DND-41 (cell line): ENCODE measurements around the gene STAT5B.

ENCODE experiments used
- ATAC-seq: fragments of 200-7000 bp; cut with Tn5 transposase; 3 replicates; pipeline ENCODE4 v1.9.1; 2021; ENCODE audit warnings: low read depth; ENCODE audit not compliant: insufficient read depth
- DNase-seq: peaks from one replicate; pipeline ENCODE4 v3.0.0-alpha.2; 2020
- H2AFZ ChIP-seq: 2 replicates; pipeline ENCODE4 v1.6.0; 2012; ENCODE audit warnings: low read depth, low read length
- H3K27ac ChIP-seq: 2 replicates; pipeline ENCODE4 v1.5.1; 2012; ENCODE audit warnings: low read length, inconsistent platforms
- H3K27me3 ChIP-seq: fragments of 200-600 bp; sonication (generic); 2 replicates; pipeline ENCODE4 v1.6.0; 2012; ENCODE audit warnings: low read length, mild to moderate bottlenecking, inconsistent platforms; ENCODE audit not compliant: insufficient read depth, poor library complexity
- H3K36me3 ChIP-seq: 2 replicates; pipeline ENCODE4 v1.5.1; 2012; ENCODE audit warnings: low read length, inconsistent platforms; ENCODE audit not compliant: insufficient read depth
- H3K4me1 ChIP-seq: 2 replicates; pipeline ENCODE4 v1.5.1; 2012; ENCODE audit warnings: mild to moderate bottlenecking, low read length; ENCODE audit not compliant: insufficient read depth
- H3K4me2 ChIP-seq: 2 replicates; pipeline ENCODE4 v1.6.0; 2012; ENCODE audit warnings: mild to moderate bottlenecking, moderate library complexity, low read length, inconsistent platforms; ENCODE audit not compliant: insufficient read depth
- H3K4me3 ChIP-seq, 2 experiments: fragments of 200-600 bp in 1 of 2; shearing (Covaris generic) in 1 of 2; 2 replicates each; pipeline ENCODE4 v1.5.1; 2012 to 2016; ENCODE audit warnings: inconsistent platforms in 2 of 2, low read length in 2 of 2, mild to moderate bottlenecking in 2 of 2, low read depth in 1 of 2, moderate library complexity in 1 of 2
- H3K79me2 ChIP-seq: 2 replicates; pipeline ENCODE4 v1.6.0; 2012; ENCODE audit warnings: low read length, inconsistent platforms; ENCODE audit not compliant: insufficient read depth
- H3K9ac ChIP-seq: 2 replicates; pipeline ENCODE4 v1.6.0; 2012; ENCODE audit warnings: low read depth, mild to moderate bottlenecking, inconsistent platforms, low read length, moderate library complexity
- H3K9me3 ChIP-seq: 2 replicates; pipeline ENCODE4 v1.5.1; 2012; ENCODE audit warnings: low read length, moderate library complexity, mild to moderate bottlenecking, inconsistent platforms; ENCODE audit not compliant: insufficient read depth, severe bottlenecking
- H4K20me1 ChIP-seq: 2 replicates; pipeline ENCODE4 v1.6.0; 2012; ENCODE audit warnings: low read length; ENCODE audit not compliant: insufficient read depth
- EZH2 ChIP-seq: IDR thresholded peaks from 3 replicates; pipeline ENCODE4 v1.6.1; 2012; ENCODE audit warnings: borderline replicate concordance, low read depth, mild to moderate bottlenecking, moderate library complexity, low read length, inconsistent platforms; ENCODE audit not compliant: severe bottlenecking
- TF ChIP-seq, protein P1 (sequence below): IDR thresholded peaks from 2 replicates; pipeline ENCODE4 v1.5.1; 2012; ENCODE audit warnings: borderline replicate concordance, low read length, moderate library complexity, mild to moderate bottlenecking; ENCODE audit not compliant: poor library complexity, severe bottlenecking; ENCODE audit errors: extremely low read depth

The STAT5B gene

DNA sequence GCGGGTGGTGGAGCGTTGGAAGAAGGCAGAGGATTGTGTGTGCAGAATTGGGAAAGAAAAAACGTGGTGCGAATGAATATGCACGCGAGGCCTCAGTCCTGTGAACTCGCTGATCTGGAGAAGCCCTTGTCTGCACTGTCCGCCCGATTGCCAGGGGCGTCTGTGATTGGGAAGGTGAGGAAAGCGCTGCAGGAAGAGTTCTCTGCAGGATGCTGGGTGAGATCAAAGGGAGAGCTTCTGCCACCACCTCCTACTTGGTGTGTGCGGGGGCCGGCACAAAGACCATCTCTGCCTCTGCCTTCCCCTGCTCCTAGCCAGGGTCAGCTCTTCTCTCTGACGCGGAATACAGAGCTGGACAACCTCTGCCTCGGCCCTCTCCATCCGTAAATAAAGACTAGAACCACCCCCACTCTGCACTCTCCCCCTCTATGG, 120.6 kb downstream of the STAT5B start:
- no peak overlapping the region; the same call in 1 of the 2 replicates for H3K9ac ChIP-seq
- DNase-seq, result no peak
- peaks cover 22% of the 10 kb centered on the region for H4K20me1 ChIP-seq
- ATAC-seq, result no peak
- H3K27ac ChIP-seq, result 0 out of 2 replicates have a peak overlapping the region, but pooled peaks have one; percentile 14
- H3K4me1 ChIP-seq, result peaks cover 33% of the 10 kb centered on the region
- H3K79me2 ChIP-seq, result peaks cover 41% of the 10 kb centered on the region
- no peaks in the 10 kb centered on the region for H3K27me3 ChIP-seq
- H3K9me3 ChIP-seq, result no peaks in the 10 kb centered on the region
- peaks cover 9% of the 10 kb centered on the region for H3K36me3 ChIP-seq
- H3K4me3 ChIP-seq, result peak overlapping the region in 1 of 2 experiments; percentile 50; a peak in 2 of 4 replicates
- H2AFZ ChIP-seq, result peak overlapping the region; percentile 76
- H3K4me2 ChIP-seq, result peak overlapping the region; percentile 52
- TF ChIP-seq, protein P1, sequence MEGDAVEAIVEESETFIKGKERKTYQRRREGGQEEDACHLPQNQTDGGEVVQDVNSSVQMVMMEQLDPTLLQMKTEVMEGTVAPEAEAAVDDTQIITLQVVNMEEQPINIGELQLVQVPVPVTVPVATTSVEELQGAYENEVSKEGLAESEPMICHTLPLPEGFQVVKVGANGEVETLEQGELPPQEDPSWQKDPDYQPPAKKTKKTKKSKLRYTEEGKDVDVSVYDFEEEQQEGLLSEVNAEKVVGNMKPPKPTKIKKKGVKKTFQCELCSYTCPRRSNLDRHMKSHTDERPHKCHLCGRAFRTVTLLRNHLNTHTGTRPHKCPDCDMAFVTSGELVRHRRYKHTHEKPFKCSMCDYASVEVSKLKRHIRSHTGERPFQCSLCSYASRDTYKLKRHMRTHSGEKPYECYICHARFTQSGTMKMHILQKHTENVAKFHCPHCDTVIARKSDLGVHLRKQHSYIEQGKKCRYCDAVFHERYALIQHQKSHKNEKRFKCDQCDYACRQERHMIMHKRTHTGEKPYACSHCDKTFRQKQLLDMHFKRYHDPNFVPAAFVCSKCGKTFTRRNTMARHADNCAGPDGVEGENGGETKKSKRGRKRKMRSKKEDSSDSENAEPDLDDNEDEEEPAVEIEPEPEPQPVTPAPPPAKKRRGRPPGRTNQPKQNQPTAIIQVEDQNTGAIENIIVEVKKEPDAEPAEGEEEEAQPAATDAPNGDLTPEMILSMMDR, result no peak
- TF ChIP-seq EZH2, result no peak

DNA sequence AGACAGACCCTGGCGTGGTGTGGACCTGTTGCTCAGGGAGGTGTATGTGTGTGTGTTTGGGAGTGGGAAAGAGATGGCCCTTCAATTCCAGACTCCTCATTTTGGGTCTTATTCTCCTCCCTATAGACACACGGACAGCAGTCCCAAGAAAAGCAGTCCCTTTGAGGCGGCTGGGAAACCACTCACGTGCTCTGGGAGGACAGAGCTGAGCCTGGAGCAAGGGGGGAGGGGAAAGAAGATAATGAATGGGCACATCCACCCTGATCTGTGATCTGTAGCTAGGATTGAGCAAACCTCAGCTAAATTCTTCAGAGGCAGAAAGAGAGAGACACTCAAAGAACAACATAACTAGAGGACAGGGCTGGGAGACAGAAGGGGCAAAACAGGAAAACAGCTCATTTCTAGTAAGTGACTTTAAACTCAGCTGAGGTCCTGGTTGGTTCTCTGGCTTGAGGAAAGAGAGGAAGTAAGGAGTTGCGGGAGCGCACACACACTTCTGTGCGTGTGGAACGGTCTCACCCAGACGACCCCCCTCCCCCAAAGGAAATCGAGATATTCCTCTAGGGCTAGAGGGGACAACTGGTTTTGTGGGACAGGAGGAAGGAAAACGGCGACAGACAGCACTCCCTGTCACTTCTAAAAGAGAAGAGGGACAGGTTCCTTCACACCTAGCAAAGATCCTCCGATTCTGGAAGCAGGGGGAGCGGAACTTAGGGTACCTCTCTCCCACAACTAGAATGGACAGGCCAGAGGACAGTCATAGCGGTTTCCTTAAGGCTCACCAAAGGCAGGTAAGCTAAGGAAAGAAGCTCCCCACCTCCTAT, 122.1 kb downstream of the STAT5B start:
- TF ChIP-seq, protein P1, result no peak
- TF ChIP-seq EZH2, result no peak
- Histone ChIP-seq H3K4me2 (peak overlapping the region; percentile 85), H3K9ac (peak overlapping the region; percentile 88), H3K4me3 (peak overlapping the region; percentile 95), H3K27me3 (no peaks in the 10 kb centered on the region), H3K79me2 (peaks cover 54% of the 10 kb centered on the region), H3K36me3 (peaks cover 17% of the 10 kb centered on the region), H4K20me1 (peaks cover 25% of the 10 kb centered on the region), H3K9me3 (no peaks in the 10 kb centered on the region), H3K27ac (peak overlapping the region; percentile 82), H2AFZ (peak overlapping the region; percentile 75), H3K4me1 (peaks cover 33% of the 10 kb centered on the region)
- no peak for ATAC-seq
- DNase-seq, result peak; percentile 27
